HG03060 (cell line): ENCODE measurements around the gene IFITM10.

Experiments
- ATAC-seq: cut with Tn5 transposase; IDR thresholded peaks from one replicate; pipeline ENCODE4 v1.9.1; 2021; ENCODE audit warnings: low read depth, moderate number of reproducible peaks; ENCODE audit not compliant: unreplicated experiment

IFITM10 gene

DNA sequence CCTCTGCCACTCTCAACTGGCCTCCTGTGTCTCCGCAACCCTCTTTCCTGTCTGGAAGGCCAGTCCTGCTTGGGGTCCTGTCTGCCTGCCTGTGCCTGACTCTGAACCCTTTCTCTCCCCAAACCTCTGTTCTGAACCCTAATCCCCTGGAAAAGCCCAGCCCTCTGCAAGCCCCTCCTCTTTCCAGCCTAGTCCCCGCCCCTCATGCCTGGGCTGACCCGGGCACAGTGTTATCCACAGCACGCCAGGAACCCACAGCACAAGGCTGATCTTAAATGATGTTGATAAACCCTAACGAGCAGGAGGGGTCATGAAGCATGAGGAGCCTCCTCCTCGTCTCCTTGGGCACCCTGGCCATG, at the start of gene IFITM10:
TSS of gene IFITM10 (minus strand) at position 115 of the 359 bp plus-strand sequence. CDS start 153 bp downstream, outside the sequence.
- no peak for ATAC-seq

DNA sequence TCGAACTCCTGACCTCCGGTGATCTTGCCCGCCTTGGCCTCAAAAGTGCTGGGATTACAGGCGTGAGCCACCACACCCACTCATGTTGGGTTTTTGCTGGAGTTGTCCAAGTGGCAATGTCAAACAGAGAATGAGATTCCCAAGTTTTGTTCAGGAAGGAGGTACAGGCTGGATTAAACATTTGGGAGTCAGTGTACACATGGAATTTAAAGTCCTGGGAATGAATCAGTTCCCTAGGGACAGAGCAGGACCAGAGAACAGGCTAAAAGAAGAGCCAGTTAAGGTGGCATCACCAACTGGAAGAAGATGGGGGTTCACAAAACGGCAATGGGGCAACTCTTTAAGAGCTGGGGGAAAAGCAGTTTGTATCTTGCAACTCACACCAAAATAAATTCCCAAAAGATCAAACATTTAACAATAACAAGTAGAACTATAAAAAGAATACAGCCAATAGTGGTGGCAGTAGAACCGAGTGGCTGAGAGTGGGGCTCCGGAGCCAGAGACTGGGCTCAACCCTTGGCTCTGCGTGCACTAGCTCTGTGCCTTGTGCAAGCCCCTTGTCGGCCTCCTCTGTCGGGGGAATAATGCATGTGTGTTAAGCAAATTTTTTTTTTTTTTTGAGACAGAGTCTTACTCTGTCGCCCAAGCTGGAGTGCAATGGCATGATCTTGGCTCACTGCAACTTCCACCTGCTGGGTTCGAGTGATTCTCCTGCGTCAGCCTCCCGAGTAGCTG, 47.2 kb upstream of the IFITM10 start:
- no peak for ATAC-seq

DNA sequence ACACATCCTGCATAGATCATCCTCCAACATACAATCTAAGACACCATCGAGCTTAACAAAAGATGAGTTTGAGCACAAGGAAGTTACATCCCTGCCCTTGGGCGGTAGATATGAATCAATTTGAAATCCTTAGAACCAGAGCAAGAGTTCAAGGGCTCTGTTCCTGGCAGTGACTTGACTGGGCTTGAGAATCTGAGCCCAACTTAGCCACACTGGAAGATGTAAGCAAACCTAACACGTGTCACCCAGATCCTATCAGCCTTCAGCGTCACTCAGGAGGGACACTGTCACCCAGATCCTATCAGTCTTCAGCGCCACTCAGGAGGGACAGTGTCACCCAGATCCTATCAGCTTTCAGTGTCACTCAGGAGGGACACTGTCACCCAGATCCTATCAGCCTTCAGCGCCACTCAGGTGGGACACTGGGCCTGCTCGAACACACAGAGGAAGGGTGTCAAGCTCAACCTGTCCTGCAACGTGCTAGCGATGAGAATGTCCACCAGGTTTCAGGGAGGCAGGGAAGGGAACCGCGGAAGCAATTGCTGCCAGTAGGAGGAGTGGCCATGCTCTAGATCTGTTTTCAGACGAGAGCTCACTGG, 46.1 kb upstream of the IFITM10 start:
- ATAC-seq: no peak

DNA sequence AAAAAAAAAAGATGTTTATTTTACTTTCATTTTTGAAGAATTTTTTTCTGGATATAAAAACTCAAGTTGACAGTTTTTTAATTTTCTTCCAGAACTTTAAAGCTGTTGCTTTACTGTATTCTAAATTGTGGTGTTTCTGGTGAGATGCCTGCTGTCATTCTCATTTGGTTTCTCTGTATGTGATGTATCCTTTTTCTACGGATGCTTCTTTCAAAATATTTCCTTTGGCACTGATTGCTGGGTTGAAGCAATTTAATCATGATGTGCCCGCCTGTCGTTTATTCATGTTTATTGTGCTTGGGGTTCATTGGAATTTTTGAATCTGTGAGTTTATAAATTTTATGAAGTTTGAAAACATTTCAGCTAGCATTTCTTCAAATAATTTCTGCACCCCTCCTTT, 42.7 kb upstream of the IFITM10 start:
- no peak for ATAC-seq

DNA sequence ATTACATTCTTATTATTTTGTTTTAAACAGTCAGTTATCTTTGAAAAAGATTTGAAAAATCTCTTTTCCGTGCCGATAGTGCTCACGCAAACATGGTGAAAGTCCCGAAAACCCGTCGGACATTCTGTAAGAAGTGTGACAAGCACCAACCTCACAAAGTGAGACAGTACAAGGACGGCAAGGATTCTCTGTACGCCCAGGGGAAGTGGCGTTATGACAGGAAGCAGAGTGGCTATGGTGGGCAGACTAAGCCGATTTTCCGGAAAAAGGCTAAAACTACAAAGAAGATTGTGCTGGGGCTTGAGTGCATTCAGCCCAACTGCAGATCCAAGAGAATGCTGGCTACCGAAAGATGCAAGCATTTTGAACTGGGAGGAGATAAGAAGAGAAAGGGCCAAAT, 42.1 kb upstream of the IFITM10 start:
- ATAC-seq: no peak

DNA sequence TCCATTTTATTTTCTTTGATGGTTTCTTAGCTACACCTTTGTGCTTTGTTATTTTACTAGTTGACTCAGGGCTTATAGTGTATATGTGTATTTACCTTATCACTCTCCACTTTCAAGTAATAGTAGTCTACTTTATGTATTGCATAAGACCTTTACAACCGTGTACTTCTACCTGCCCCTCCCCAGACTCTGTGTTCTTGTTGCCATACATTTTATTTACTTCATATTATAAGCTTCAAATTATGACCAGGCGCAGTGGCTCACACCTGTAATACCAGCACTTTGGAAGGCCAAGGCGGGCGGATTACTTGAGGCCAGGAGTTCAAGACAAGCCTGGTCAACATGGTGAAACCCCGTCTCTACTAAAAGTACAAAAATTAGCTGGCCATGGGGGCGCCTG, 41.5 kb upstream of the IFITM10 start:
- no peak for ATAC-seq

DNA sequence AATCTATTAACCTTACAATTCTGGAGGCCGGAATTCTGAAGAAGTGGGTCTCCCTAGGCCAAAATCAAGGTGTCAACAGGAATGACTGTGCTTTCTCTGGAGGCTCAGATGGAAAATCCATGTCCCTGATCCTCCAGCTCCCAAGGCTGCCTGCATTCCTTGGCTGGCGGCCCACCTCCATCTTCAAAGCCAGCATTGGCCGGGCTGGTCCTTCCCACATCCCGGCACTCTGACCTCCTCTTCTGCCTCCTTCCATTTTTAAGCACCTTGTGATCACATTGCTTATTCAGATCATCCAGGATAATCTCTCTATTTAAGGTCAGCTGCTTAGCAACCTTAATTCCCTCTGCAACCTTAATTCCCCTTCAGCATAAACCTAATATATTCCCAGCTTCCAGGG, 36.1 kb upstream of the IFITM10 start:
- ATAC-seq: no peak

DNA sequence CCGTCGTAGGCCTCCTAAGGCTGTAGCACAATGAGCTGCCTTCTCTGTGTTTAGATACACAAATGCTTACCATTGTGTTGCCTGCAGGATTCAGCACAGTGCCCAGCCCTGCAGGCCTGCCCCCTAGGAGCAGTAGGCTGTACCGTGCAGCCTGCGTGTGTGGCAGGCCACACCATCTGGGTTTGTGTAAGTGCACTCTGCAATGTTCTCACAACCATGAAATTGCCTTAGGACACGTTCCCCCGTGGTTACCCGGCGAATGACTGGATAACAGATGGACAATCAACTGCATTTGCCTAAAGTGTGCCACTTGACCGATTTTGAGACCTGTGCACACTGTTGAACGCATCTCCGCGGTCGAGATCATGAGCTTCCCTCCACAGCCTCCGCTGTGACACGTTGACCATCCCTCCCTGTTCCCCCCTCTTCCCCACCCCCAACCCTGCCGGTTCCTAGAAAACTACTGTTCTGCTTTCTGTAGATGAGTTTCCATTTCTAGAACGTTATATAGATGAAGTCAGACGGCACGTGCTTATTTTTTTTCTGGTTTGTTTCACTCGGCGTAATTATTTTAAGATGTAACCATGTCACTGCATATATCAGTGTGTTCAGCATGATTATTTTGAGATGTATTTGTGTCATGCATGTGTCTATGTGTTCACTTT, 35.5 kb upstream of the IFITM10 start:
- no peak for ATAC-seq

DNA sequence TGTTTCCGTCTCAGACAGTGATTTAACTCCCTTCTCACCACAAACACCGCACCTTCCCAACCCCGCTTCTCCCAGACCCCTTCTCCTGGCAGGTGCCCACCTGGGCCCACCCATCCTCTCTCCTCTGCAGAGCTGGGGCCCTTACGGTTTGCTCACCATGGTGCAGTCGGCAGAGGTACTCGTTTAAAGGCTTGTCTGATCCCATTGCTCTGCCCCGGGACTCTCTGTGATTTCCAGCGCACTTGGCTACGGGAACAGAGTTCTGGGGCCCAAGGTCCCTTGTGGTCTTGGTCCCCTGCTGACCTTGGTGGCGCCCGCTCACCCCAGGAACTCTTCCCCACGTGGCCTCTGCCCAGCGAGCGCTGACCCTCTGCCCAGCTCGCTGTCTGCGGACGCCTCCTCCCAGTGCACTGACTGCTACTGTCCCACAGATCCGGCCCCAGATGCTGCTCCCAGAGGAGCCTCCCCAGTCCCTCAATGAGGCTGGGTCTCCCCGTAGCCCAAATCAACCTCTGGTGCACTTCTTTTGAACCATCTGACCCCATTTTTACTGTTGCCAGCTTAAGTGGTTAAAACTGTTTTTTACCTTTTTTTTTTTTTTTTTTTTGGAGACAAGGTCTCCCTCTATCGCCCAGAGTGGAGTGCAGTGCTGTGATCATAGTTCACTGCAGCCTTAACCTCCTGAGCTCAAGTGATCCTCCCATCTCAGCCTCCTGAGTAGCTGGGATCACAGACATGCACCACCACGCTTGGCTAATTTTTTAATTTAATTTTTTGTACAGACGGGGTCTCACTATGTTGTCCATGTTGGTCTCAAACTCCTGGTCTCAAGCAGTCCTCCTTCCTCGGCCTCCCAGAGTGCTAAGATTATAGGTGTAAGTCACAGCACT, 34.6 kb upstream of the IFITM10 start:
- no peak for ATAC-seq

DNA sequence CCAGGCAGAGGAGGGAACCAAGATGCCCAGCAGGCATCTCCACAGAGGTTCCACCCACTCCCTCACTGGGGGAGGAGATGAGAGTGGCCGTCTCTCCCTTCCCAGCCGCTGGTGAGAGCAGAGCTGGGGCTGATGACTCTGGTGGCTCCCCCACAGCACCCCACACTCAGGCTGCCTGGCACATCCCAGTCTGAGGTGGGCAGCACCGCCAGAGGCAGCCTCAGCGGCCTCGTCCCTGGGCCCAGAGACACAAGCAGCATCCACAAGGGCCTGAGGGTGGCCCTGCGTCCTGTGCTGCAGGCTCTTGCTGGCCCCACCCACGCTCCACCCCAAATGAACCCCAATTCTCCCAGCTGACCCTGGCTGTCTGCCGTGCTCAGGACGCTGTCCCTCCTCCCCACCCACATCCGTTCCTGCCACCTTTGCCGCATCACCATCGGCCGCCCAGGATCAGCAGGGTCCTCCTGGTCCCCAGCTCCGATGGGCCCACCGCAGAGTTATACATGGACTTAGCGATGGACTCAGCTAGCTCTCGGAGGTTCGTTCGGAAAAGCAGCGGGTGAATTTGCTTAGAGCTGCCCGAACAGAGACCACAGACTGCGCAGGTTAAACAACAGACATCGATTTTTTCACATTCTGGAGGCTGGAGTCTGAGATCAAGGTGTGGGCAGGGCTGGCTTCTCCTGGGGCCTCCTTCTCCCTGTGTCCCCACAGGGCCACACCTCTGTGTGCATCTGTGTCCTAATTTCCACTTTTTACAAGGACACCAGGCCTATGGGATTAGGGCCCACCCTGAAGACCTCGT, 33.5 kb upstream of the IFITM10 start:
- ATAC-seq: no peak

DNA sequence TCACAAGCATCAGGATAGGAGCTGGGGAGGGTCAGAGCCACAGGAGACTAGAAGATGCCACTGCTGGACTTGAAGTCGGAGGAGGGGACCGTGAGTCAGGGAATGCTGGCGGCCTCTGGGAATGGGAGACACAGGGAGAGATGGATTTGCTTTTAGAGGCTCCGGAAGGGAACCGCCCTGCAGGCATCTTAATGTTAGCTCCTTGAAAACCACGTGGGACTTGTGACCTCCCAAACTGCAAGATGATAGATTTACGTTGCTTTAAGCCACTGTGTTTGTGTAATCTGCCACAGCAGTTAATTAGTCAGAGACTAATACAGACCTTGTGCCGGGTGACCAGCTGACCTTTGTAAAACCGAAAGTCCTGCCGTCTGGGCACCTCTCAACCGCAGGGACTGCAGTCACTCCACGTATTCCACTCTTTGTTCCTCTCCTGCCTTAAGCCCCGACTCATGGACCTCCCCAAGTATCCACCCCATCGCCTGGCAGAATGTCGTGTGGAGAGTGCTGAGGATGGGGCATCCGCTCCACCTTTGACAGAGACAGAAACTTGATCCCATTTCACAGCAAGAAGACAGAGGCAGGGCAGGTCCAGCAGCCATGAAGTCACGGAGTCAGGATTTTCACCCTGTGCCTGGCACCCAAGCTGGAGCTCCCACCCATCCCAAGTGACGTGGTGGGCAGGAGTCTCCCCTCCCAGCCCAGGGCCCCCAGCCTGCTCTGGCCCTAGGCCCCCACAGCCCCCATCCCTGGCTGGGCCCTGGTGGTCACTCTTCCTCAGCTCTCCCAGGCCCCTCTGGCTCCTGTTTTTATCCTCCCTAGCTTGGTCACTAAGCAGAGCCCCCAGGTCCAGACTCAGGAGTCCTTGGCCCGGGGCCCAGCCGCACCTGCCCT, 32.7 kb upstream of the IFITM10 start:
- ATAC-seq: no peak

DNA sequence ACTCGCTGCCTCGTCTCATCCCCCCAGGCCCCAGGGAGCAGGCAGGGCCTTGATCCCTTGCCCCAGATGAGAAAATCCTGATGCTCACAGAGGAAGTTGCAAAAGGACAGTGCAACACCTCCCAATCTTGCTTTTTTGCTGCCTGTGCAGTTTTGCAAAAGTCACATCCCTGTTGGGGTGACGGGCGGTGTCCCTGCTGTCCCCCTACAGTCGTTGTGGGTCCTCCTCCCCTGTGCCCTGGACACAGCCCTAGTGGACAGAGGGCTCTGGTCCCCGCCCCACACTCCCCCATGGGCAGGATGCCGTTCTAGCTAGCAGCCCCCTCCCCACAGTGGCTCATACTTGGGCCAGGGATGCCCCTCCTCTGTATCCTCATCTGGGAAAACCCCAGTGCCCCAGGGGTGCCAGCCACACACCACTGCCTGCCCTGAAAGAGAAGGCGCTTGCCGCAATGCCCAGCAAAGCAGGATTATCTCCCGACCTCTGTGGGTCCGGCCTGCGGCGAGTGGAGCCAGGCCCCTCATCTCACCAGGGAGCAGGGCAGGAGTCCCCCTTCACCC, 31.7 kb upstream of the IFITM10 start:
- no peak for ATAC-seq

DNA sequence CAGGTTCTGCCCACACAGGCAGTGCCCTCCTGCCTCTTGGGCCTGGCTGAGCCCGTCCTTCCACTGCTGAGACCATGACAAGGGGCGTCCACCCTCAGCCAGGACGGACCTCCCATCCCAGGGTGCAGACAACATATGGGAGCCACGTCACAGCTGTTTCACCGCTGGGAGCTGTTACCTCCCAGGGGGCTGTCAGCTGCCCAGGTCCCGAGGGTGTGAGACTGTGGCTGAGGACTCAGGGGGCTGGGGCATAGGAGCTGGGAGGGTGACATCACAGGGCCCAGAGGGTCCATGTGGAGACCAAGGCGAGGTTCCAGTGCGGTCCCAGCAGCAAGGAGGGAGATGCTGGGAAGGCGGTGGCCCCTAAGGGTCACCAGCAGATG, 31.2 kb upstream of the IFITM10 start:
- no peak for ATAC-seq

DNA sequence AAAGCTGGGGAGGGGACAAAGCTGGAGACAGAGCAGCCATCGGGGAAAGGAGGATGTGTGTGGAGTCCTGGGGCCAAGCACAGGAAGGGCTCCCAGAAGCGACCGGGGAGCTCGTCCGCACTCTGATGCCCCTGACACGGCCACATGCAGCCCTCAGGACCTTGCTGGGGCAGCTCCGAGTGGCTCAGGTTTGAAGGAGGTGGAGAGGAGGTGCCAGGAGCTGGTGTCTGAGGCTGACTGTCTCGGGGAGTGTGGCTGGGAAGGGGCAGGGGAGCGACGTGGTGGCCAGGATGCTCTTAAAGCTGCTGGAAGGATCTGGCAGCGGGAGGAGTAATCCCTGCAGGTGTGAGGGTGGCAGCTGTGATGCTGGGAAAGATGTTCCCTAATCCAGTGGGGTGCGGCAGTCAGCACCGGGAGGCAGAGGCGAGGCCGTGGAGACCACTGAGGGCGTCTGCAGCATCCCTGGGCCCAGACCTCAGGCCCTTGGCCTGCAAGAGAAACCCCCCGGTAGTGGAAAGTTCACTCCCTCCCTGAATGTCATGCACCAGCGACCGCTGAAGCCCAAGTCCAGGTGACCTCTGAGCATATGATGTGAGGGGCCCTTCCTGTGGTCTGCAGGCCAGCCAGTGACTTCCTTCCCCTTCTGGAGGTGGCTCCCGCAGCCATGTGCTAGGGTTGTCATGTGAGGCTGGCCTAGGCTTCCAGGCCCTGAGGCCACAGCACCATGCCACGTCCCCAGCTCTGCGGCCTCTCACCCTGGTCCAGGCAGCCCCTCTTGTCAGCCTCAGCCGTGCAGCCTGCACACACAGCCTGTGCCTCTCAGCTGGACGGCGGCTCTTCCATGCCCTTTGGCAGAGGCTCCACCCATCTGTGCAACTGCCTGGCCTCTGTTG, 30.6 kb upstream of the IFITM10 start:
- ATAC-seq: no peak

DNA sequence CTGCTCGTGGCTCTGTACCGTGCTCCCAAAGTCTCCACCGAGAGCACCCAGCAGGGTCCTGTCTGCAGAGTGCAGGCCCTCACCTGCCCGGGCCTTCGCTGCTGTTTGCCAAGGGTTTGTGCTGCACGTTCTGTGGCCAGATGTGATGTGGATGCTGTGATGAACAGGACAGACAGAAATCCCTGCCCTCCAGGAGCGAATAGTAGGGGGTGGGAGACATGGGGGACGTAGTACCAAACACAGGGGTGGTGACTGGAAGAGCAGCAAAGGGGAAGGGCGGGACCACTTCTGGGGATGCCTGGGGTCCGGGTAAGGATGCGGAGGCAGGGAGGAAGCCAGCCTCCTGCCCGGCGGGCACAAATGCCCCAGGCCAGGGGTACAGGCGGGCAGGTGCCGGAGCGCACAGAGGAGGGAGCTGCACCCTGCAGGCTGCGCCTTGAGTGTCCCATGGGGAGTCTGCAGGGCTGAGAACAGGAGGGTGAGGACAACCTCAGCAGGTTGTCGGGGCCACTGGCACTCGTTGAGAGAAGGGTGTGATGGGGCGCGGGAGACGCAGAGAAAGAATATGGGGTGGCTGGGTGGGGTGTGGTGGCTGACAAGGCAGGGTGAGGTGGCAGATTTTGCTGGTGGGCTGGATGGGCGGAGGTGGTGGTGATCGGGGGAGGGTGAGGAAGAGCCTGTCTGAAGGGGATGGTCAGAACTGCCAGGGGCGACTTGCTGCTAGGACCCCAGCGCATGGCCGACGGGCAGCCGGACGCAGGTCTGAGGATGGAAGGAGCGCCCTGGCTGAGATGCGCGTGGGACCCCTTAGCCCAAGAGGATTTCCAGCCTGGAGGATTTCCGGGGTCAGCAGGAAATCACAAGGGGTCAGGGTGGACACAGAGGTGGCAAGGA, 29.7 kb upstream of the IFITM10 start:
- ATAC-seq: no peak

DNA sequence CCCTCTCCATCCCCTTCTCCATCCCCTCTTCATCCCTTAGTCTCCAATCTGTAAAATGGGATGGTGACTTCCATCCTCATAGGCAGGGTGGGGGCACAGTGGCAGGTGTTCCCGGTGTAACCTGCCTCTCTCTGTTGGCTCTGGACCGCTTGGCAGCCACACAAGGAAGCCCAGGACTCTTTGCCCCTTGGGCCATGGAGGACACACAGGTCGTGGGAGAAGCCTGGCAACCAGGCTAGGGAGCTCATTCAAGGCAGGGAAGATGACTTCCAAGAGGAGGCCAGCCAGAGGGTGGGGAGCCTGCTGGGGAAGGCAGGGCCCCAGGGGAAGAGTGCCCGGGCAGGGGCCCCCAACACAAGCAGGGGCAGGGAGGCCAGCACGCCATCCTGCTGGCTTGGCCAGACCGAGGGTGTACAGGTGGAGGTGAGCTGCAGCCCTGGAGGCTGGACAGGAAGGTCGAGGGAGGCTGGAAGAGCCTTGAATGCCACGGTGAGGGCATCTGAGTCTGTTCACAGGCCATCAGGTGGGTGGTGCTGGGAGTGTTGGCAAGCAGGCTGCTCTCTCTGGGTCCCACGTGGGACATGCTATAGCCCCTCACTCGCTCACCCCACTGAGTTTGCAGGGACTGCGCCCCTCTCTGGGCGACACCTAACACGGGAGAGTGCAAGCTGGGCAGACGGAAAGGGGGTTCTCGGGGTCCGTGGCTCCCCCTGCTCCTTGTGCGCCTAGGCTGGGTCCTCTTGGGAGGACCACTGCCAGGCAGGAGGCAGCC, 28.8 kb upstream of the IFITM10 start:
- no peak for ATAC-seq
